ENCODE measurements around the gene HAUS8. TPM values are rescaled to one million over a fixed set of nuclear protein-coding genes. Genes with fewer than 3 reads are reported as not detected.

The HAUS8 gene
- total and polyA plus RNA-seq, 2 of the 13 experiments (the other 11 are each of a cell fraction or from before 2014, with no cell fraction given): 7.8 to 17.5 TPM

- intact Hi-C loops (cut with micrococcal nuclease; ENCODE audit: unreplicated experiment) (no loop called here), in situ Hi-C loops (cut with HindIII; ENCODE audit: extremely low pct_ligation_motif_present, low pct_unique_long_range_greater_than_20kb) (no loop called here)
- Histone ChIP-seq H3K36me3 (replicated peaks in 1 of 2; ENCODE audit: control insufficient read depth in 1 of 2, insufficient read depth in 2 of 2, low read length in 2 of 2) (peaks cover 10 to 40% of the 10 kb centered on the region in 2 experiments), H3K9ac (ENCODE audit: insufficient read depth, low read depth, low read length) (no peak overlapping the region), H3K27ac (ENCODE audit: extremely low read length, insufficient read depth, low read length) (no peak overlapping the region), H4K20me1 (ENCODE audit: insufficient read depth, low read length) (no peaks in the 10 kb centered on the region), H3K4me1 (ENCODE audit: insufficient read depth, low read length) (no peaks in the 10 kb centered on the region), H3K79me2 (ENCODE audit: insufficient read depth, low read length) (no peaks in the 10 kb centered on the region), H3K4me3 (replicated peaks in 1 of 3; ENCODE audit: insufficient read depth in 1 of 3, low read depth in 2 of 3, low read length in 3 of 3) (no peak overlapping the region), H3K9me3 (ENCODE audit: low read length) (no peaks in the 10 kb centered on the region), H3K27me3 (ENCODE audit: control insufficient read depth in 1 of 2, insufficient read depth in 2 of 2, low read length in 2 of 2) (no peaks in the 10 kb centered on the region; a peak in 1 of 5 replicates), H2AFZ (ENCODE audit: low read length) (no peak overlapping the region), H3K4me2 (ENCODE audit: low read depth, low read length) (no peak overlapping the region)
- WGBS (ENCODE audit: low lambda C conversion rate): 95% methylated on average over 14 of the region's 16 CpGs
- ATAC-seq (no peak), FAIRE-seq (no peak), DNase-seq (ENCODE audit: low spot score) (no peak)
- ChIA-PET POLR2A (no interaction called here), CTCF (ENCODE audit: low intra/inter-chr PET ratio, low total read pairs) (no interaction called here)
- TF ChIP-seq SNAI1 (CRISPR knock-in tag; IDR thresholded peaks at IDR 0.05; ENCODE audit: borderline replicate concordance): no peak
- TF ChIP-seq ZNF138 (CRISPR knock-in tag; IDR thresholded peaks at IDR 0.05; ENCODE audit: low read depth): no peak
- no peak for TF ChIP-seq ZNF547 (CRISPR knock-in tag; IDR thresholded peaks at IDR 0.05)
- no peak for TF ChIP-seq CENPT (CRISPR knock-in tag; IDR thresholded peaks at IDR 0.05; ENCODE audit: low read depth)
- TF ChIP-seq SNAPC4 (CRISPR knock-in tag; IDR thresholded peaks at IDR 0.05): no peak
- no peak for TF ChIP-seq BHLHE40 (IDR thresholded peaks at IDR 0.05; ENCODE audit: low read length)
- no peak for TF ChIP-seq ZNF556 (CRISPR knock-in tag; IDR thresholded peaks at IDR 0.05; ENCODE audit: borderline replicate concordance)
- no TSS peak for BruUV-seq (replicated peaks)
Measured at GRCh38 chr19:17048885-17049453, 26.3 kb downstream of the HAUS8 start.

Measured in HepG2 (cell line).